Right atrium auricular region (tissue), 2 donors: Measurements from ENCODE around the gene MED27. TPM values are rescaled to one million over a fixed set of nuclear protein-coding genes. Genes with fewer than 3 reads are reported as not detected.

Experiments
- DNase-seq: peaks from one replicate; pipeline ENCODE4 v3.0.0-alpha.2; 2019; ENCODE audit warnings: low spot score
- H3K27ac ChIP-seq, 2 donors: fragments of 200-600 bp; sonication (generic); 1 replicate in 1 of 2; 2 replicates in 1 of 2; pipeline ENCODE4 v1.5.1; 2016 to 2019
- H3K27me3 ChIP-seq, 2 donors: fragments of 200-600 bp; sonication (generic); one replicate each; pipeline versions ENCODE4 v1.5.1 to v1.6.0; 2017 to 2019
- H3K36me3 ChIP-seq: fragments of 200-600 bp; sonication (generic); one replicate; pipeline ENCODE4 v1.5.1; 2016
- H3K4me1 ChIP-seq, 2 donors: fragments of 200-600 bp; sonication (generic); one replicate each; pipeline versions ENCODE4 v1.5.1 to v1.6.0; 2017 to 2019
- H3K4me3 ChIP-seq, 2 donors: fragments of 200-600 bp; sonication (generic); 1 replicate in 1 of 2; 2 replicates in 1 of 2; pipeline ENCODE4 v1.5.1; 2017 to 2019; ENCODE audit warnings: mild to moderate bottlenecking in 1 of 2, moderate library complexity in 1 of 2
- H3K9me3 ChIP-seq, 2 donors: fragments of 200-600 bp; sonication (generic); one replicate each; pipeline ENCODE4 v1.5.1; 2019
- total RNA-seq, 2 donors: library from RNA; depleted of rRNA; stranded (reverse); fragments of >200 nt; gene quantifications; one replicate each; pipeline ENCODE4 v1.1.0, GENCODE V29; 2016
- TF ChIP-seq, protein P1 (sequence below), 2 donors: fragments of 200-600 bp; sonication (generic); IDR thresholded peaks; one replicate each; pipeline ENCODE4 v1.5.1; 2019; ENCODE audit warnings: antibody characterized with exemption in 2 of 2

The MED27 gene
- total RNA-seq, 2 donors from 2014 or later: 12.5 to 15.3 TPM

DNA sequence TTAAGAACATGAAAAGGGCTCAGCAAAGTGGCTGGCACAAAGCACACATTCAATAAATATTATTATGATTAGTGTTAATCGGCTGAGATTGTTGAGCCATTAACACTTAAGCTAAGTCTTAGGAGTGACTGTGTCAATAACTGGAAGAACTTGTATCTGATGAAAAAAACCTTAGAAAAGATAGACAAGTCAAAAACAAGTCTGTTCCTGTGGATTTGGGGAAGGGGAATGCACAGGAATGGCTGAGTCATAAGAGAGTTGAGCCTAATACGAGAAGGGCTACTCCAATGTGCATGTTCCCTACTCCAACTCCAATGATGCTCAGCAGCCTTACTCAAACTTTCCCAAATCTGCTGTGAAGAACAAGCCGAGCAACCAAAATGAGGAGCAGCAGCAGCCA lies 53.9 kb downstream of the MED27 start:
- H3K27me3 ChIP-seq: no peaks in the 10 kb centered on the region
- TF ChIP-seq, protein P1, sequence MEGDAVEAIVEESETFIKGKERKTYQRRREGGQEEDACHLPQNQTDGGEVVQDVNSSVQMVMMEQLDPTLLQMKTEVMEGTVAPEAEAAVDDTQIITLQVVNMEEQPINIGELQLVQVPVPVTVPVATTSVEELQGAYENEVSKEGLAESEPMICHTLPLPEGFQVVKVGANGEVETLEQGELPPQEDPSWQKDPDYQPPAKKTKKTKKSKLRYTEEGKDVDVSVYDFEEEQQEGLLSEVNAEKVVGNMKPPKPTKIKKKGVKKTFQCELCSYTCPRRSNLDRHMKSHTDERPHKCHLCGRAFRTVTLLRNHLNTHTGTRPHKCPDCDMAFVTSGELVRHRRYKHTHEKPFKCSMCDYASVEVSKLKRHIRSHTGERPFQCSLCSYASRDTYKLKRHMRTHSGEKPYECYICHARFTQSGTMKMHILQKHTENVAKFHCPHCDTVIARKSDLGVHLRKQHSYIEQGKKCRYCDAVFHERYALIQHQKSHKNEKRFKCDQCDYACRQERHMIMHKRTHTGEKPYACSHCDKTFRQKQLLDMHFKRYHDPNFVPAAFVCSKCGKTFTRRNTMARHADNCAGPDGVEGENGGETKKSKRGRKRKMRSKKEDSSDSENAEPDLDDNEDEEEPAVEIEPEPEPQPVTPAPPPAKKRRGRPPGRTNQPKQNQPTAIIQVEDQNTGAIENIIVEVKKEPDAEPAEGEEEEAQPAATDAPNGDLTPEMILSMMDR (IDR thresholded peaks at IDR 0.05): no peak
- H3K4me1 ChIP-seq: peaks cover 0 to 9% of the 10 kb centered on the region in 2 donors
- no peak for DNase-seq
- no peak overlapping the region for H3K27ac ChIP-seq
- no peak overlapping the region for H3K4me3 ChIP-seq
- H3K36me3 ChIP-seq: no peaks in the 10 kb centered on the region
- no peaks in the 10 kb centered on the region for H3K9me3 ChIP-seq

DNA sequence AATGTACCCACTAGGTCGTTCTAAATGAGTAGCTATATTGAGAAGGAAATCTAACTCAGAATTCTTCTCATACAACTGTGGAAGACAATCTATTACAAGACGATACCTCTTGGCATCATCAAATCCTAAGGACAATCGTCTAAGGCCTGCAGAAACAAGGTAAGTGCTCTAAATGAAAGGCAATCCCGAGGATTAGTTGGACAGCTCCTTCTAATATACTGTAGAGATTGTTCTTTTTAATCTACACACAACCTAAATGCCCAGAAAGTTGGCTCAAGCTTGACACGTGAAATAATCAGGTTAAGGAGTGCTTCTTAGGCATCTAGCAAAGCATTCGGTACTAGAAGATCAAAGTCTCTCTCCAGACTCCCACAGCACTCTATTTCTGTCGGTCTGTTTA lies 55.1 kb downstream of the MED27 start:
- peaks cover 0 to 19% of the 10 kb centered on the region in 2 donors for H3K4me1 ChIP-seq
- H3K9me3 ChIP-seq: no peaks in the 10 kb centered on the region
- TF ChIP-seq, protein P1 (IDR thresholded peaks at IDR 0.05): no peak
- no peaks in the 10 kb centered on the region for H3K36me3 ChIP-seq
- no peaks in the 10 kb centered on the region for H3K27me3 ChIP-seq
- H3K4me3 ChIP-seq: no peak overlapping the region
- DNase-seq: no peak
- no peak overlapping the region for H3K27ac ChIP-seq

DNA sequence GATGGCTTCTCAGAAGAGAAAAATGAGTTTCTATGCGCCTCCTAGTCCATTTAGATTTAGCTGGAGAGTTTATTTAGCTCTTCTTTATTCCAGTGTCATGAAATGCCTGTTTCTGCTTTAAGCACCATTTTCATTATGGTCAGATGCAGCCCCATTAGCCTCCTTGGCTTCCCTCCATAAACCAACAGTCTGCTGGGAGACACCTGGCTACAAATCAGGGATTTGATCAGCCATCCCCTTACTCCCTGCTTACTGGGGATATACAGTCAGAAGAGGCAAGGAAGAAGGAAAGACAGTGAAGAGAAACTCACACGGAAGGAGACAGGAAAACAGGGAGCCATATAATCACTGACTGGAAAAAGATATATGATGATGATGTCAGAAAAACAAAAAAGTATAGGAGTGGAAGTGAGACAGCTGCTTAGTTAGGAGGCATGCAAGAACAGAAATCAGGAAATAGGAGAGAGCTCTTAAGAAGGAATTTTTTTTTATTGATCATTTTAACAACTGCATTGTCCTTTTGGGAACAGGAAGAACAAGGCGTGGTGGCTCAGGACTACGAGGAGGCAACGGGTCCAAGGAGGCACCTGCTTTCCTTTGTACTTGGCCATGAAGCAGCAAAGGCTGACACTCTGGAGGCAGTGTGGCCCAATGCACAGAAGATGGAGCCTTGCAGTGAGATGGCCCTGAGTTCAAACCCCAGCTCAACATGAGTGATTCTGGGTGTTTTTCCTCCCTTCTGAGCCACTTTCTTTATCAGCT lies 56.1 kb downstream of the MED27 start:
- H3K4me1 ChIP-seq: peaks cover 0 to 28% of the 10 kb centered on the region in 2 donors
- no peaks in the 10 kb centered on the region for H3K27me3 ChIP-seq

DNA sequence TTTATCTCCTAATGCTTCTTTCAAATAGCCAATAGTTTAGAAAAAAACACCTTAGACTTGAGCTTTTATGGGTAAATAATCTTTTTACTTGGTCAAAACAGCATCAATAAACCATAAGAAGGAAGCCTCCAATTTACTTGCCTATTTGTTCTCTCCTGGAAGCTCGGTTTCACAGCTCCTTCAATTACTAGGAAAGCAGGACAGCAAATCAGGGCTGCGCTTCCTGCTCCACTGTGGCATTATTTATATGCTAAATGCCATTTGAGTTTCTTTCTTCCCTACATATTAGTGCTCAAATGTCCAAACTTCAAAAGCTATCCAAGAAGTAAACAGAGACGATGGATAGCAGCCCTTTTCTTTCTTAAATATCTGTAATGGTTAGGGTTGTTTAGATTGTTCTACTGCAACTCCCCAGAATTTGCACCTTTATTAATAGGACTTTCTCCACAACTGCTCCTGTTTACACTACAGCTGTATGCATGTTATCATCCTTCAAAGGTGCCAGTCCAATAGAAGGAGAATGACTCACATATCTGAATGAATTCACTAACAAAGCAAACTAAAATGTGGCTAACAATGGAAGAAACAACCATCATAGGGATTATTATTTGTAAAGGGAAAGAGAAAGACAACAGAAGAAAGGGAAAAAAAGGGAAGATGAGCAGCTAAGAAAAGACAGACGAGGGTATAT lies 58.7 kb downstream of the MED27 start:
- Histone ChIP-seq H3K36me3 (no peaks in the 10 kb centered on the region), H3K9me3 (no peaks in the 10 kb centered on the region), H3K4me1 (peaks cover 0 to 21% of the 10 kb centered on the region in 2 donors), H3K27ac (no peak overlapping the region), H3K27me3 (no peaks in the 10 kb centered on the region), H3K4me3 (no peak overlapping the region)
- TF ChIP-seq, protein P1 (IDR thresholded peaks at IDR 0.05): no peak
- DNase-seq: no peak

More for the DNA sequence above, 56.1 kb downstream of the MED27 start:
- no peak overlapping the region for H3K4me3 ChIP-seq
- no peak overlapping the region for H3K27ac ChIP-seq
- H3K36me3 ChIP-seq: no peaks in the 10 kb centered on the region
- no peak for DNase-seq
- no peaks in the 10 kb centered on the region for H3K9me3 ChIP-seq
- TF ChIP-seq, protein P1 (IDR thresholded peaks at IDR 0.05): no peak

DNA sequence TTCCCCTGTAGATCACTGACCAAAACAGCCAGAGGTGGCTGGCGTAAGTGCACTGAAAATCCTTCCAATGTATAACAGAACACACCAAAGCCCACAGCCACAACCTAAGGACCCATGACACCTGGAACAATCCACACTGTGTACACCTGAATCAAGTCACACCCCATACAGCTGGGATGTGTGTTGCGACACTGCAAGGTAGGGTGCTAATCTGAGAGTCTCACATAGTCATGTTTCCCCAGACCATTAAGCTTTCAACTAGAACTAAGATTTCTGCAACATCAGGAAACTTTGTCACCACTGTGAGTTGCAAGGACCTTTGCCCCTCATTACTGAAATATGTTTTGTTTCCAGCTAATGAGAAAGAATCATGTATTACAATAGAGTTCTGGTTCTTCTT lies 59.4 kb downstream of the MED27 start:
- no peak for DNase-seq
- Histone ChIP-seq H3K27me3 (no peaks in the 10 kb centered on the region), H3K4me3 (no peak overlapping the region), H3K36me3 (no peaks in the 10 kb centered on the region), H3K9me3 (no peaks in the 10 kb centered on the region), H3K27ac (no peak overlapping the region), H3K4me1 (peaks cover 0 to 21% of the 10 kb centered on the region in 2 donors)
- TF ChIP-seq, protein P1 (IDR thresholded peaks at IDR 0.05): no peak
